NCI-H2107 treated with DMSO at 0.1 percent for 48 hours (cell line): Measurements from ENCODE around the gene IRGC.

Experiments used
- DNase-seq: peaks from one replicate; lab custom pipeline; 2025; ENCODE audit not compliant: unreplicated experiment; lab: John Stamatoyannopoulos, UW

The IRGC gene

GRCh38 chr19:43690890-43691289 lies 25.0 kb upstream of the IRGC start:
- no peak for DNase-seq

GRCh38 chr19:43691755-43692154 lies 24.1 kb upstream of the IRGC start:
- DNase-seq, result no peak

DNA sequence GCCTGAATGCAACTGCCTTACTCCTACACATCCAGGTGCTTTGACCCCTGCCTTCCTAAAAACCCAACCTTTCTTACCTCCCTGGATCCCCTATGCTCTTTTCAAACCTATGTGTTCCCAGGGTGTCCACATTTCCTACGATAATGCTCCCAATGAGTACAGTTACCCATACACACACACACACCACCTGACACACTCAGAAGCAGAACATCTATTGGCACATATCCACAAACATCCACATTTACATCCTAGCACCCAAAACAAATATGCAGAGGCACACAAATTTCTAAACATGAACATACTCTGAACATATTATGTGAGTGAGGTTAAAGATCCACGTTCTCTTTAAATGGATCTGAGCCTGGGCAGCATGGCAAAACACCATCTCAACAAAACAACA lies 23.5 kb upstream of the IRGC start:
- no peak for DNase-seq

GRCh38 chr19:43692877-43693276 lies 23.0 kb upstream of the IRGC start:
- DNase-seq, result no peak

GRCh38 chr19:43694553-43694952 lies 21.3 kb upstream of the IRGC start:
- DNase-seq, result no peak

DNA sequence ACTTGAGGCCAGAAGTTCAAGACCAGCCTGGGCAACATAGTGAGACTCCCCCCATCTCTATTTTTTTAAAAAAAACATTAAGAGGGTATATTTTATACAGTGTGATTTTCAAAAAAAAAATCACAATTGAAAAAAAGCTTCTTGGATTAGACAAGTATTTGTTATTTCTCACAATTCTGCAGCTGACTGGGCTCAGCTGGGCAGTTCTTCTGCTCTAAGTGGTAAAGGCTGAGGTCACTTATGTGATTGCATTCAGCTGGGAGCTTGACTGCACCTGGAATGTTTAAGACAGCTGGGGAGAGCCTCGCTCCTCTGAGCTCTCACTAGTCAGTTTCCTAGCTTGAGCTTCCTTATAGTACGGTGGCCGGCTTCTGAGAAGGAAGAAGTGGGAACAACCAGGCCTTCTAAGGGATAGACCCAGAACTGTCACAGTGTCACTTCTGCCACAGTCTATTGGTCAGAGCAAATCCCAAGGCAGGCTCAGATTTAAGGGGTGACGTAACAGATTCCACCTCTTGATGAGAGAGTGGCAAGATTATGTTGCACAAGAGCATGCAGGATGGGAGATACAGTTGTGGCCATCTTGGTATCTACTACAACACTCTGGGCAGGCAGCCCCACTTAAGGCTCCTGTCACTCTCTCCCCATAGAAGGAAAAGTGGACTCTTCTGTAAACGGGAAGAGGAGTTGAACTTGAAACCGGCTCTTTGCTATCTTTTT lies 19.7 kb upstream of the IRGC start:
- DNase-seq, result no peak

DNA sequence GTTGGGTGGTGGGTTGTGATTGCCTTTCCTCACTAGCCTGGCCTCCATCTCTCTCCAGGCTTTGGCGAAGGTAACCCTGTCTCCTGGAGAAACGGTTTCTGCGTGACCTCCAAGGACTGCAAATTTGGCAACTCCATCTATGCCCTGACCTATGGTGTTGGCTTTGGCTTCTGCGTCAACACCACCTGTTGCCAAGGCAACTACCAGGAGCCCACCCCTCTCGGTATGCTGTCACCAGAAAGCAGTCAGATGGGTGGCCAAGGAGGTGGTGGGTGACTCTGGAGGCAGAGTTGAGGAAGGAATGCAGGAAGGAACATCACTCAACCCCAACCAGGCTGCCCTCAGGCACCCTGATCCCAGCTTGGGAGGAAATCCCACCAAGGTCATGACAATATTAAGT lies 18.6 kb upstream of the IRGC start:
- DNase-seq, result no peak

- DNase-seq, result no peak
These were observed 16.1 kb upstream of the IRGC start for GRCh38 chr19:43699506-43700394.

DNA sequence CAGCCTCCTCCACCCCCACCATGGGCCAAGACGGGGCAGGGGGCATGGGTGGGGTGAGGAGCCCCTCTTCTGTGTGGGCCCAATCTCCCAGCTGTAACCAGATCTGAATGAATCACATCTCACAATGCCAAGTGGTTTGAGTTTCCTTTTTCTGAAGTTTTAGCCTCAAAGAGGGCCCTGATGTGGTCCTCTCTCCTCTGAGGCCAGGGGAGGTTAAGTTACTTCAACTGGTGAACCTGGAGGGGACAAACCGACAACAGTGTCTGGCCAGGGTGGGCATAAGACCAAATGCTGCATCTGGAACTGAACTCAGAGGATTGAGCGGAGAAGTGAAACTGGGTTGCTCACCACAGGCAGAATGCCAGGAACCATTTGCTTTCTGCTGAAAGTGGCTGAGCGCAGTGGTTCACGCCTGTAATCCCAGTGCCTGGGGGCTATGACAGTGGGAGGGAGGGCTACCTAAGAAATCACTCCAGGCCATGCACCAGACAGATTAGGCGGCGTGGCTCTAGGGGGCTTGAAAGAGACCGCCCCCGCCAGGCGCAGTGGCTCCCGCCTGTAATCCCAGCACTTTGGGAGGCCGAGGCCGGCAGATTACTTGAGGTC lies 15.4 kb upstream of the IRGC start:
- no peak for DNase-seq

DNA sequence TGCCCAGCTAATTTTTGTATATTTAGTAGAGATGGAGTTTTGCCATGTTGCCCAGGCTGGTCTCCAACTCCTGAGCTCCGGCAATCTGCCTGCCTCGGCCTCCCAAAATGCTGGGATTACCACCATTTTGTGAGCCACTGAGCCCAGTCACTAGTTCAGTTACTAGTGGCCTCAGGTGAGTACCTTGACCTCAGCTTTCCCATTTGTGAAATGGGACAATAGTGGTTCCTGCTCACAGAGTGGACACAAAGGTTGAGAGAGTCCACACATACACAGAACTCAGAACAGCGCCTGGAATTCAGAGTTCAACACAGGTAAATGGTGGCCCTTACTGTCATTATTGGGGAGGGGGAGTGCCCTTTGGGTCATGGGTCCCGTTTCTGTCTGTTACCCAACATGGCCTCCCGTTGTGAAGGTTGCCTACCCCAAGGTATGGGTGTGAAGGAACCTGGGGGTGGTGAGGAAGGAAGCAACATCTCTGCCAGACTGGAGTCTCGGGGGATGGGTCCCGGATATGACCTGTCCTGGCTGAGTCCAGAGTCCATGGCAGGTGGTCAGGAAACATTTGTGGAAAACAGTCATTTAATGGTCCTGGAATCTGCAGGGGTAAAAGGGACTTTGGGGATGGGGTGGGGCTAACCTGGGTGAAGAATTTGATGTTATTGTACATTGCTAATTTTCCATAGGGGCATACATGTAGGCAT lies 11.7 kb upstream of the IRGC start:
- no peak for DNase-seq

DNA sequence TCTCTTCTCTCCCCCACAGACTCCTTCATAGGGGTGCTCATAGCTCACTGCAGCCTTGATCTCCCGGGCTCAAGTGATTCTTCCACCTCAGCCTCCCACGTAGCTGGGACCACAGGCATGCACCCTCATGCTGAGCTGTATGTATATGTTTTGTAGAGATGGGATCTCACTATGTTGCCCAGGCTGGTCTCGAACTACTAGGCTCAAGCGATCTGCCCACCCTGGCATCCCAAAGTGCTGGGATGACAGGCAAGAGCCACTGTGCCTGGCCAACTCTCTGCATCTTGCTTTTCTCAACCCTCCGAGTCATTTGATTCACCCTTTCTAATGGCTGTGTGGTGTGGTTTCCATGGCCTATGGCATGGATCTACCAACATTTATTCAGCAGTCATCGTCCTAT lies 10.1 kb upstream of the IRGC start:
- DNase-seq, result no peak

DNA sequence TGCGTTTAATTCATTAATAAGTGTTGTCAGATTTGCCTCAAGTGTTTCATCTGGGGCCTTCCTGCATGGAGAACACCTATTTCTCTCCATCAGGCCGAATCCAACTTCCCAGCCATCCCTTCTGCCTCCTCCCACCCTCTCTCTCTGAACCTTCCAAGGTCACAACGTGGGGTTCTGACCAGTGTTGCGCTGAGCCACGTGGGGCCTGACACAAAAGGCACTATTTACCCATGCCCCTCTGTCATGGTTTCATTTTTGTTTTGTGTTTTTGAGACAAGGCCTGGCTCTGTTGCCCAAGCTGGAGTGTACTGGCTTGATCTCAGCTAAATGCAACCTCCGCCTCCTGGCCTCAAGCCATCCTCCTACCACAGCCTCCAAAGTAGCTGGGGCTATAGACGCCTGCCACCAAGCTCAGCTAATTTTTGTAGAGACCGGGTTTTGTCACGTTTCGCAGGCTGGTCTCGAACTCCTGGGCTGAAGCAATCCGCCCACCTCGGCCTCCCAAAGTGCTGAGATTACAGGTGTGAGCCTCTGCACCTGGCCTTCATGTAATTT lies 8.6 kb upstream of the IRGC start:
- DNase-seq, result no peak

DNA sequence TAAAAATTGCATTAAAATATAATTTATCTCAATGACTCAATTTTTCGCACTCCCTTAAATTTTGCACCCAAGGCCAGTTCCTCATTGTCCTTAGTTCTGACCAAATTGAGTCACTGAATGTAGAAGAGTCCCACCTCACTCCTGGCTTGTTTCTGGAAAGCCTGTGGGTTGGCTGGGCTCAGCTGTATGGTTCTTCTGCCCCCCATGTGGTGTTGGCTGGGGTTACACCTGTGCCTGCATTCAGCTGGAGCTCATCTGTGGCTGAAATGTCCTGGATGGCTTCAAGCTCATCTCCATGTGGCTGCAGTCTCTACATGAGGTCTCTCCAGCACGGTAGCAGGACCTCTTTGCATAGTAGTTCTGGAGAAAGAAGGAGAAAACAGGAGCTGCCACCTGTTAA lies 7.2 kb upstream of the IRGC start:
- no peak for DNase-seq

- DNase-seq, result no peak
These were observed 4.0 kb upstream of the IRGC start for GRCh38 chr19:43711751-43712355.

GRCh38 chr19:43713208-43713607 lies 2.7 kb upstream of the IRGC start:
- DNase-seq, result no peak

GRCh38 chr19:43718627-43719377 lies 2.9 kb downstream of the IRGC start:
- DNase-seq, result no peak

- no peak for DNase-seq
These were observed 3.5 kb downstream of the IRGC start for GRCh38 chr19:43719378-43719868.

GRCh38 chr19:43719918-43720317 lies 4.0 kb downstream of the IRGC start:
- DNase-seq, result no peak

DNA sequence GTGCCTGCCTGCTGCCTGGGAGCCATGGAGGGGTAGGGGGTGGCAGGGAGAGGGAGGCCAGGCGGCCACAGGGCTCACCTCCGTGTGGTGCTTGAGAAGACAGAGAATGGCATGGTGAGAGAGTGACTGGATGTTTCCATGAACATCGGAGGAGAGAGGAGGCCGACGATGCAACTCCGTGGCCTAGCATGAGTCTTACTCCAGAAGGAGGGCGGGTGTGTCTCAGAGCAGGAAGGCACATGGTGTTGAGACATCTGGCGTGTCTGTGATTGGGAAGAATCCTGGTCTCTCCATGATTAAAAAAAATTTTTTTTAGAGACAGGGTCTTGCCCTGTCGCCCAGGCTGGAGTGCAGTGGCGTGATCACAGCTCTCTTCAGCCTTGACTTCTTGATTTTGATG lies 5.1 kb downstream of the IRGC start:
- no peak for DNase-seq
